ENCODE results near the gene ATR.

ATR gene

DNA sequence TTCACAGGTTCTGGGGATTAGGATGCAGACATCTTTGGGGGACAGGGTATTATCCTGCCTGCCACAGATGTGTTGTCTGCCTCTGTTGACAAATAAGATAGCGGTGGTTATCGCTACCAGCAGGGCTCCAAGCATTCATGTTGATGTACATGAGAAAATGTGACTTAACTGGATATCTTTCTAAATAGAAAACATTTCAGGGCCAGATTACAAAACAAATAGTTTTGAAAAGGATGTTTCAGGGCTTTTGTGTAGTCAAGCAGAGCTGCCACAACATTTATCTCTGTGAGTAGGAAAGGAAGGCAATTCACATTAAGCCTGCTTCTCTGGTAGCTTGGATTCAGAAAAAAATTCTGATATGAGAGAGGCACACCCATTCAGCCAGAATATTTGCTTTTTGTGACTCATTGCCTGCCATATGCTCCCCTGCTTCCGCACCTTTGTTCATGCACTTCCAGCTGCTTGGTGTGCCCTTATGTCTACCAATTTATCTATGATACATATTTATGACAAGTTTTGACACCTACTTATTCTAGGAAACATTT lies 40.5 kb upstream of the ATR start:
- in situ Hi-C loops (cut with MboI; ENCODE audit: low pct_unique_long_range_greater_than_20kb, low sequenced_read_pairs, unreplicated experiment) = no loop called here
- TF ChIP-seq, protein P1, sequence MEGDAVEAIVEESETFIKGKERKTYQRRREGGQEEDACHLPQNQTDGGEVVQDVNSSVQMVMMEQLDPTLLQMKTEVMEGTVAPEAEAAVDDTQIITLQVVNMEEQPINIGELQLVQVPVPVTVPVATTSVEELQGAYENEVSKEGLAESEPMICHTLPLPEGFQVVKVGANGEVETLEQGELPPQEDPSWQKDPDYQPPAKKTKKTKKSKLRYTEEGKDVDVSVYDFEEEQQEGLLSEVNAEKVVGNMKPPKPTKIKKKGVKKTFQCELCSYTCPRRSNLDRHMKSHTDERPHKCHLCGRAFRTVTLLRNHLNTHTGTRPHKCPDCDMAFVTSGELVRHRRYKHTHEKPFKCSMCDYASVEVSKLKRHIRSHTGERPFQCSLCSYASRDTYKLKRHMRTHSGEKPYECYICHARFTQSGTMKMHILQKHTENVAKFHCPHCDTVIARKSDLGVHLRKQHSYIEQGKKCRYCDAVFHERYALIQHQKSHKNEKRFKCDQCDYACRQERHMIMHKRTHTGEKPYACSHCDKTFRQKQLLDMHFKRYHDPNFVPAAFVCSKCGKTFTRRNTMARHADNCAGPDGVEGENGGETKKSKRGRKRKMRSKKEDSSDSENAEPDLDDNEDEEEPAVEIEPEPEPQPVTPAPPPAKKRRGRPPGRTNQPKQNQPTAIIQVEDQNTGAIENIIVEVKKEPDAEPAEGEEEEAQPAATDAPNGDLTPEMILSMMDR (IDR thresholded peaks at IDR 0.05; ENCODE audit: extremely low read depth, insufficient read depth, missing control alignments) = no peak
- no peak for DNase-seq (ENCODE audit: low spot score)

DNA sequence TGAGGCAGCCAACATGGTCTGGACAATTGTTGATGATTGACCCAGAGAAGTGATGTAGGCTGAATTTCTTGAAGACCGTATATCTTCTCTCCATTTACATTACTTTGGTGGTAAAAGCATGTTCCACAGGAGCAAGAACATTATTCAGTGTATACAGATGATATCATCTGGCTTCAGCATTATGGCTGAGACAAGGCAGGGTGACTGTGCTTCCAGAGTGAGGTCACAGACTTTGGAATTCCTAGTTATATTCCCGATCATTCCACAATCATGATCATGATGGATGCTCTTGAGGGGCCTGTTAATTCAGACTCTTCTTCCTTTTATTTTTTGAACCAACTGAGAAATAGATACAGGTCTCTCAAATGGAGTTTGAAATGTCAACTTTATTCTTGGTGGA lies 36.6 kb upstream of the ATR start:
- in situ Hi-C loops (cut with MboI; ENCODE audit: low pct_unique_long_range_greater_than_20kb, low sequenced_read_pairs, unreplicated experiment) = no loop called here

DNA sequence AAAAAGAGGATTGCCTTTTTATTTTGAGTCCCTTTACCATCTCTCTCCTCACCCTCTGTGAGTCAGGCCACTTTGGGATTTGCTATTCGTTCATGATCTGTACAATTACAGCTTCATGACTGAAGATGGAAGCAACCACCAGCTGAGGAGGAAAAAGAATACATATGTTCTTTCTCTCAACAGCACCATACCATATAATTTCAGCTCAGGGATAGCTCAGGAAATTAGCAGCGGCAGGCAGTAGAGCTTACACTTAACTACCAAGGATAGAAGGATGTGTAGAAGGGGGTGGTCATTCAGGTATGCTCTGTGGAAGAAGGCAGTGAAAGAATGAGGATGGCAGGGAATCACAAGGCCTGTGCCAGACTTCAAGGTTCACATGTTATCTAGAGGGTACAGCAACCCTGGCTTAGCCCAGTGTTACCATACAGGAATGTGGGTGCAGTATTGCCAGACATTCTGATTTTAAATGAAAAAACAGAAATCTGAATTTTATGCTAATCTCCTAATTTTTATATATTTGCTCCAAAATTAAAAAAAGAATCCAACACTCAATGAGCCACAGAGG lies 35.6 kb upstream of the ATR start:
- in situ Hi-C loops (cut with MboI; ENCODE audit: low pct_unique_long_range_greater_than_20kb, low sequenced_read_pairs, unreplicated experiment) = no loop called here
- TF ChIP-seq, protein P1 (IDR thresholded peaks at IDR 0.05; ENCODE audit: extremely low read depth, insufficient read depth, missing control alignments) = no peak
- DNase-seq (ENCODE audit: low spot score) = no peak

More for the DNA sequence above, 36.6 kb upstream of the ATR start:
- no peak for DNase-seq (ENCODE audit: low spot score)
- TF ChIP-seq, protein P1 (IDR thresholded peaks at IDR 0.05; ENCODE audit: extremely low read depth, insufficient read depth, missing control alignments) = no peak

DNA sequence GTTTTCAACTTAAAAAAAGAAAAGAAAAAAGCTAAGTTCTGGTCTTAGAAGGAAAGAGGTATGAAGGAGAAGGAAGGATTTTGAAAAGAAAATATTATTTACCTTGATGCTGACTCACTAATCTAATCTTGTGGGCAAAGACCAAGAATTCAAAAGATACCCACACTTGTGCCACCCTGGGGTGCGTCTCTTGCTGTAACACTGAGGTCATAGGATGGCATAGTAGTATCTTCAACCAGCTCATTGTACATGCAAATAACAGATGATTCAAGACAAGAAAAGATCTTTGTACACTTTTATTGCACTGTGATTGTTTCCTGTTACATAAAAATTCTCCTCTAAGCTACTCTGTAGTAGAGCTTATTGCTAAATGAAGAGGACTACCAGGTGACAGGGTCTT lies 35.0 kb upstream of the ATR start:
- TF ChIP-seq, protein P1 (IDR thresholded peaks at IDR 0.05; ENCODE audit: extremely low read depth, insufficient read depth, missing control alignments) = no peak
- in situ Hi-C loops (cut with MboI; ENCODE audit: low pct_unique_long_range_greater_than_20kb, low sequenced_read_pairs, unreplicated experiment) = no loop called here
- no peak for DNase-seq (ENCODE audit: low spot score)

DNA sequence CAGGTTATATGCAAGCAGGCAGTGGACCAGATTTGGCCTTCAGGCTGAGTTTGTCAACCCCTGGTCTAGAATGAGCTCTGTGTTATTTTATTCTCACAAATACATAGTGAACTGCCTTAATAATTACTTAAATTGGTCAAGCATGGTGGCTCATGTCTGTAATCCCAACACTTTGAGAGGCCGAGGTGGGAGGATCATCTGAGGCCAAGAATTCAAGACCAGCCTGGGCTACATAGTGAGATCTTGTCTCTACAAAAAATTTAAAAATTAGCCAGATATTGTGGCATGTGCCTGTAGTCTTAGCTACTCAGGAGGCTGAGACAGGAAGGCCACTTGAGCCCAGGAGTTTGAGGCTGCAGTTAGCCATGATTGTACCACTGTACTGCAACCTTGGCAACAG lies 32.7 kb upstream of the ATR start:
- DNase-seq (ENCODE audit: low spot score) = no peak
- in situ Hi-C loops (cut with MboI; ENCODE audit: low pct_unique_long_range_greater_than_20kb, low sequenced_read_pairs, unreplicated experiment) = no loop called here

DNA sequence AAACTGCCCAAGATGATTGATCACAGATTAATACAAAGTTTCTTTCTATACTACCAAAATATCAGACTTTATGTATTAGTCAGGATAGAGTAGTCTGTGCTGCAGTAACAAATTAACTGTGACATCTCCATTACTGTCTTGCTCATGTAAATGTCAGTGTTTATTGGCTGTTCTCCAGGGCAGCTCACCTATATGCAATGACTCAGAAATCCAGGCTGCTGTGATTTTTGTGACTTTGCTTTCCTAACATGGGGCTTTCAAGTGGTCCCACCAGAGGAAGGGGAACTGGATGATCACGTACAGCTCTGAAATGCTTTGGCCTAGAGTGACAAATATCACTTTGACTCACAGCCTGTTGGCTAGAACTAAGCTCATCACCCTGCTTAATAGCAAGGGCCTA lies 30.6 kb upstream of the ATR start:
- no peak for DNase-seq (ENCODE audit: low spot score)
- TF ChIP-seq, protein P1 (IDR thresholded peaks at IDR 0.05; ENCODE audit: extremely low read depth, insufficient read depth, missing control alignments) = no peak
- in situ Hi-C loops (cut with MboI; ENCODE audit: low pct_unique_long_range_greater_than_20kb, low sequenced_read_pairs, unreplicated experiment) = no loop called here

More for the DNA sequence above, 32.7 kb upstream of the ATR start:
- TF ChIP-seq, protein P1 (IDR thresholded peaks at IDR 0.05; ENCODE audit: extremely low read depth, insufficient read depth, missing control alignments) = no peak

Data from GM13977 (cell line).